ENCODE data around the gene ARHGEF28.

DNA sequence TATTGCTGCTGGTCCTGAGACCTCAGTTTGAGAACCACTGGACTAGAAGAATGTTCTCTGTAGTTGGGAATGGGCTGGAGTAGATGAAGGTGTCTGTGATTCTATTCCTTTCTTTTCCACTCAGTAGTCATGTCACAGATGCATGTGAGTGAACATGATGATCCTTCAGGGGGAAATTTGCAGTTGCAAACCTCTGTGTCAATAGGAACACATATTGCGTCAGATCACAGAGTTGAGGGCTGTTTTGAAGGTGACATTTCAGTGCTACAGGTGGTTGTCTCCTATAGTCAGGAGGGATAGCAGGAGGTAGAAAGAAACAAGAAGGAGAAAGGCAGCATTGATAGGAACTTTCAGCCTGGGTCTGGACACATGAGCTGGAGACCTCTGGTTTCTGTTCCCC, 239.3 kb downstream of the ARHGEF28 start:
- TF ChIP-seq, protein P1, sequence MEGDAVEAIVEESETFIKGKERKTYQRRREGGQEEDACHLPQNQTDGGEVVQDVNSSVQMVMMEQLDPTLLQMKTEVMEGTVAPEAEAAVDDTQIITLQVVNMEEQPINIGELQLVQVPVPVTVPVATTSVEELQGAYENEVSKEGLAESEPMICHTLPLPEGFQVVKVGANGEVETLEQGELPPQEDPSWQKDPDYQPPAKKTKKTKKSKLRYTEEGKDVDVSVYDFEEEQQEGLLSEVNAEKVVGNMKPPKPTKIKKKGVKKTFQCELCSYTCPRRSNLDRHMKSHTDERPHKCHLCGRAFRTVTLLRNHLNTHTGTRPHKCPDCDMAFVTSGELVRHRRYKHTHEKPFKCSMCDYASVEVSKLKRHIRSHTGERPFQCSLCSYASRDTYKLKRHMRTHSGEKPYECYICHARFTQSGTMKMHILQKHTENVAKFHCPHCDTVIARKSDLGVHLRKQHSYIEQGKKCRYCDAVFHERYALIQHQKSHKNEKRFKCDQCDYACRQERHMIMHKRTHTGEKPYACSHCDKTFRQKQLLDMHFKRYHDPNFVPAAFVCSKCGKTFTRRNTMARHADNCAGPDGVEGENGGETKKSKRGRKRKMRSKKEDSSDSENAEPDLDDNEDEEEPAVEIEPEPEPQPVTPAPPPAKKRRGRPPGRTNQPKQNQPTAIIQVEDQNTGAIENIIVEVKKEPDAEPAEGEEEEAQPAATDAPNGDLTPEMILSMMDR (conservative IDR thresholded peaks at IDR 0.05; ENCODE audit: low read length), result no peak
- no peak for TF ChIP-seq EZH2phosphoT487 (IDR thresholded peaks at IDR 0.05; ENCODE audit: borderline replicate concordance)

Data from Loucy (cell line).